ENCODE results near the gene BHLHA15.

BHLHA15 gene

DNA sequence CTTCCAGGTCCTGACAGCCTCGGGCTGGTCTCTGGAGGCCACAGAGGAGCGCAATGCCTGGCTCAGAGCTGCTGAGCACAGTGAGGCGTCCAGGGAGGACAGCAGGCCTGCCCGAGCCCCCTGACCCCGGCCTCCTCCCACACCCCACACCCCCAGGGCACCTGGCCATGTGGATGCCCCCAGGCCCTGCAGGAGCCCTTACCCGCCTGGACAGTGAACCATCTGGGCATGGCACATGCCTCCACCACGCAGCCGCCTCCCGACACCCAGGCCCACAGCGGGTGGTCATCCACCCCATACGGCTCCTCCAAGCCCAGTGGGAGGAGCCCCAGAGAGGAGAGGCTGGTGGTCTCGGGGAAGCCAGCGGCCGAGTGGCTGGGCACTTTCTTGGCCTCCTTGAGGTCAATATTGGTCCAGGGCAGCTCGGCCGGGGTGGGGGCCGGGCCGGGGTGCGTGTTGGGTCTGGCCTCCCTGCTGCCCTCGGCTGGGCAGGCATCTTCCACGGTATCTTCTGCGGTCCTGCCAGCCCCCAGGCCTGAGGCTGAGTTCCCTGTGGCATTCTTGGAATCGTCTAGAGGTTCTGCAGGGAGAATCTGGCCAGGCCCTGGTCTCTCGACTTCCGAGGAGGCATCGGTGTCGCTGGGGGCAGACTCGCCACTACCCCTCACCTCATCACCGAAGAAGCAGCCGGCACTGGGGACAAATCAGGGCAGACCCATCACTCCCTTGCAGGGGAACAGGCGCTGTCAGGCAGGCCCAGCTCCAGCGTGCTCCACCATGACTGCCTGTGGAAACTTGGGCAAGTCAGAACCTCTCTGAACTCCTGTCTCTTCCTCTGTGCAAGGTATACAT lies 22.2 kb downstream of the BHLHA15 start:
- no peak for DNase-seq (ENCODE audit: low read depth)
- no peak overlapping the region for H3K4me3 ChIP-seq (ENCODE audit: low read length)
- no peak for TF ChIP-seq CTCF (IDR thresholded peaks at IDR 0.05; ENCODE audit: insufficient read depth, low read depth, low read length, missing control alignments)

GRCh38 chr7:98234429-98235147 lies 23.3 kb downstream of the BHLHA15 start:
- no peak for TF ChIP-seq CTCF (IDR thresholded peaks at IDR 0.05; ENCODE audit: insufficient read depth, low read depth, low read length, missing control alignments)
- DNase-seq (ENCODE audit: low read depth) = no peak
- H3K4me3 ChIP-seq (ENCODE audit: low read length) = no peak overlapping the region

DNA sequence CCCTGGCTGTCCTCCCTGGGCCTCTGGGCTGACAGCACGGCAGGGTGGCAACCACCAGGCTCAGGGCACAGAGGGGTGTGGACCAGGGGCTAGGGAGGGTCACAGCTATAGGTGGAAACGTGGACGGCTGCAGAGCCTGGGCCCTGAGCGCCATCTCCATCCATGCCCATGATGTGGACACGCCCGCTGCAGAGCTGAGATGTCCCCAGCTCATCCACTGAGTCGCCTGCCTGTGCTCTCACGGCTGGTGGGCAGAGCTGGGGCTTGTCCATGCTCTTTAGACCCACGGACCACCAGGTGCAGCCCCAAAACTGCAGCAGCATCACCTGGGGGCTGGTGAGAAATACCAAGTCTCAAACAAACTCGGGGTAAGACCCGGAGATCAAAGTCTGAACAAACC lies 24.7 kb downstream of the BHLHA15 start:
- TF ChIP-seq CTCF (IDR thresholded peaks at IDR 0.05; ENCODE audit: insufficient read depth, low read depth, low read length, missing control alignments) = no peak
- no peak for DNase-seq (ENCODE audit: low read depth)
- H3K4me3 ChIP-seq (ENCODE audit: low read length) = no peak overlapping the region

DNA sequence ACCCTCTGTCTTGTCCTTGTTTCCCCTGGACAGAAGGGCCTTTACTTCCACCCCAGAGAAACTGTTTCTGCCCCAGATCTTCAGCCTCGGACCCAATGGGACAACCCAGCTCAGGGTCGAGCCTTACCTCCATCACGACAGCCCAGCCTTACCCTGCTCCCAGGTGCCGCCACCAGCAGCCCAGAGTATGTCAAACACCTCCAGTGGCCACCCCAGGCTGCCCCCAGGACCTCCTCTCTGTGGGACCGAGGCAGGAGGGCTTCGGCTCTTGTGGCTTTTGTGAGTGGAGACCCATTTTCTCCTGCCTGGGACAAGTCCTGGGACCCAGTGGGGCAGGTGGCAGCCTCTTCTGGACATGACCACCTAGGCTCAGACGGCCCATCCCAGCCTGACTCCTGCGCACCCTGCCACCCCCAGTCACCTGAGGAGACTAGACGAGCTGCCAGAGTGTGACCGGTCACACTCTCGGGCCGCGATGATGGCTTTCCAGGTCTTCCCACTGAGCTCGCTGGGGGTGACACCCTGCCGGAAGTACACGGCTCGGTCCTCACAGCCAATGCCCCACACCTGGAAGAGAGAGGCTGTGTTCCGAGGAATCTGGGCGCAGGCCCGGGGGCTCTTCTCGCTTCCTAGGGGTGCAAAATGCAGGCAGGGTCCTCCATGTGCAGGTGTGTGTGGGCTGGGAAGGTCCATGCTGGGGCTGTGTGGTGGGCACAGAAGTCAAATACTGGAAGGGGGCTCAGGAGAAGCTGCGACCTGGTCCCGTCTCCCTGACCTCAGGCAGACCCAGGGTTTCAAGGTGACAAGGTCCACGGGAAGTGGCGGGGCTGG lies 25.3 kb downstream of the BHLHA15 start:
- DNase-seq (ENCODE audit: low read depth) = no peak
- TF ChIP-seq CTCF (IDR thresholded peaks at IDR 0.05; ENCODE audit: insufficient read depth, low read depth, low read length, missing control alignments) = no peak
- H3K4me3 ChIP-seq (ENCODE audit: low read length) = no peak overlapping the region

DNA sequence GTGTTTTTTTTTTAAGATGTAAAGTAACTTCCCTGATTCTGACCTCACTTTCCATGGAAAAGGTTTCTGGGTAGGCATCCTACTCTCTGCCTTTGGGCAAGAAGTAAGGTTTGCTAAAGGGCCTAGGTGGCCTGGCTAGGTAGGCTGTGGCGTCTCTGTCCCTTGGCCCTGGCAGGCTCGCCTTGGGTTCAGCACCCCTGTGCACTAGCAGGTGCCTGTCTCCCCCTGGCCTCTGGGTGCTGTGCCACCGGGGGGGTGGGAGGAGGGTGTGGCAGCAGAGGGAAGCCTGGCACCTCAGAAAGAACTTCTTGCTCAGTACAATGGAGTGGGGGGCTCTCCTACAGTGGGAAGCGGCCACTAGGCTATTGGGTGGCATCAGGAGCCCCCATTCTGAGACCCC lies 26.8 kb downstream of the BHLHA15 start:
- H3K4me3 ChIP-seq (ENCODE audit: low read length) = no peak overlapping the region

More for the DNA sequence above, 26.8 kb downstream of the BHLHA15 start:
- TF ChIP-seq CTCF (IDR thresholded peaks at IDR 0.05; ENCODE audit: insufficient read depth, low read depth, low read length, missing control alignments) = no peak
- DNase-seq (ENCODE audit: low read depth) = no peak

Data from epithelial cell of esophagus (primary cell).